ENCODE results near the gene NEO1.

NEO1 gene

DNA sequence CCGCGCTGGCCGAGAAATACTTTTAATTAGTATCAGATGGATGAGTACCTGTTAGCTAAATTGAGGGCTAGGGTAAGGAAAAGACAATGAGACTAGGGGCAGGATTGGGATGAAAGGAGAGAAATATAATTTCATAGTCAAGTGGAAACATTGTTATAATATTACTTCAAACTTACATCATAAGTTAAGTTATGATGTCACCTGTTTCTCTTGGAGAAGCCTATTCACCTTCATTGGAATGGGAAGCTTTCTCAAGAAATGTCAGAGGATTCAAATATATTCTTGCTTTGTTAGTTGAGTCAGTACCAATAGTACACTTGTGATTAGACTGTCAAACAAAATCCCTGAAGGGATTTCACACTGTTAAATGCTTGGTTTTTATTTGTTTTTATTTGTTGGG, 116.2 kb downstream of the NEO1 start:
- TF ChIP-seq CTCF (IDR thresholded peaks at IDR 0.05; ENCODE audit: control extremely low read depth, extremely low read depth, low read depth, missing control alignments) = no peak
- CTCF ChIA-PET = no interaction called here
- DNase-seq (ENCODE audit: extremely low spot score) = no peak
- POLR2A ChIA-PET = no interaction called here

- POLR2A ChIA-PET = no interaction called here
- no peak for TF ChIP-seq CTCF (IDR thresholded peaks at IDR 0.05; ENCODE audit: control extremely low read depth, extremely low read depth, low read depth, missing control alignments)
- CTCF ChIA-PET = no interaction called here
- no peak for DNase-seq (ENCODE audit: extremely low spot score)
Observed at GRCh38 chr15:73171711-73172110, 119.4 kb downstream of the NEO1 start.

DNA sequence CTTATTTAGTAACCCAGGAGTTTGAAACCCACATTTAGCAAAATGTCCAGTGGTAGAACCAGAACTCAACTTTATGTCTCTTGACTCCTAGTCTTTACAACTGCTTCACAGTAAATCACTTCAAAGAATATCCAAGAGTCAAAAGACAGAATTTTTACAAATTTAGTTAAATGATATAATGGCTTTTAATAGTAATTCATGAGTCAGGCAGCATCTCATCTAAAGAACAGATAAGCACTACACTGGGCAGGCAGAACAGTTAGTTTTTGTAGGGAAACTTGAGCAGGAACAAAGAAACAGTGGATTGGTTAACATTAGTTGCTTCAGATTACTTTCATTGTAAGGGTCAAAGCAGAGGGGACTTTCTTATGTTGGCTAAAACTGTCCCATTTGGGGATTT, 120.2 kb downstream of the NEO1 start:
- ChIA-PET CTCF (no interaction called here), POLR2A (no interaction called here)
- DNase-seq (ENCODE audit: extremely low spot score) = no peak
- TF ChIP-seq CTCF (IDR thresholded peaks at IDR 0.05; ENCODE audit: control extremely low read depth, extremely low read depth, low read depth, missing control alignments) = no peak

GRCh38 chr15:73174171-73174570, 121.9 kb downstream of the NEO1 start:
- ChIA-PET CTCF (no interaction called here), POLR2A (no interaction called here)
- TF ChIP-seq CTCF (IDR thresholded peaks at IDR 0.05; ENCODE audit: control extremely low read depth, extremely low read depth, low read depth, missing control alignments) = no peak
- no peak for DNase-seq (ENCODE audit: extremely low spot score)

DNA sequence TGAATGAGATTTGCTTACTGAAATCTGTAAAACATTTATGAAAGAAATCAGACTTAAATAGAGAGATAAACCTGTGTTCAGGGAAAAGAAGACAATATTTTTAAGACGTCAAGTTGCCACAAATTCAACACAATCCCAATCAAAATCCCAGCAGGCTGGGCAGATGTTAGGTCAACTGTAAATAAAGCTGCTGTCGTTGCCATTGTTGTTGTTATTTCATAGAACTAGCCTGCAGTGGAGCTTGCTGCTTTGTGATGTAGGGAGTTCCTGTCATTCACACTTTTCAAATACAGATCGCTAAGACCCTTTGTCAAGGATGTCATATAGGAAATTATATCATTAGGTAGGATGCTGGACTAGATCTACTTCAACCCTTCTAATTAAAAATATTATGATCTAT, 123.1 kb downstream of the NEO1 start:
- CTCF ChIA-PET = interaction anchor here (0.7 kb wide), 1 partner anchor 587 kb away, joined by 3 read pairs; no protein-coding TSS in a partner anchor
- DNase-seq (ENCODE audit: extremely low spot score) = no peak
- no peak for TF ChIP-seq CTCF (IDR thresholded peaks at IDR 0.05; ENCODE audit: control extremely low read depth, extremely low read depth, low read depth, missing control alignments)
- POLR2A ChIA-PET = no interaction called here

DNA sequence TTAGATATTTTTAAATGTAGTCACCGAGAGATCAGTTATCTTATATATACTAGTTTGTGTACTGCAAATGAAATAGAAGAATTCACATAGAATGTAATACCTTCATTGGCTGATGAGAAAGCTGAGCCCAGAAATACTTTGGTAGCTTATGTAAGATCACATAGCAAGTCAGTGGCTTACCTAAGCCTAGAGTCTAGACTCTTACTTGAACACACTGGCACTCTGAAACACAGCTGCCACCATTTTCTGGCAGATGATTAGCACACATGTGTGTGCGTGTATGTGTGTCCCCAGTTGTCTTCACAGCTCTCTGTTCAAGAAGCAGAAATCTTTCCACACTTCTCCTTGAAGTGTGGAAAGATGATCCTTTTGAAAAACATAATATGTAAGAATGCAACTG, 124.3 kb downstream of the NEO1 start:
- ChIA-PET CTCF (interaction anchor here (0.8 kb wide), 1 partner anchor 41 kb away, joined by 3 read pairs; no protein-coding TSS in a partner anchor), POLR2A (no interaction called here)
- no peak for TF ChIP-seq CTCF (IDR thresholded peaks at IDR 0.05; ENCODE audit: control extremely low read depth, extremely low read depth, low read depth, missing control alignments)
- no peak for DNase-seq (ENCODE audit: extremely low spot score)

GRCh38 chr15:73183071-73183470, 130.8 kb downstream of the NEO1 start:
- ChIA-PET POLR2A (no interaction called here), CTCF (no interaction called here)
- no peak for DNase-seq (ENCODE audit: extremely low spot score)
- no peak for TF ChIP-seq CTCF (IDR thresholded peaks at IDR 0.05; ENCODE audit: control extremely low read depth, extremely low read depth, low read depth, missing control alignments)
